ENCODE measurements around the gene RBM19.

RBM19 gene, protein sequence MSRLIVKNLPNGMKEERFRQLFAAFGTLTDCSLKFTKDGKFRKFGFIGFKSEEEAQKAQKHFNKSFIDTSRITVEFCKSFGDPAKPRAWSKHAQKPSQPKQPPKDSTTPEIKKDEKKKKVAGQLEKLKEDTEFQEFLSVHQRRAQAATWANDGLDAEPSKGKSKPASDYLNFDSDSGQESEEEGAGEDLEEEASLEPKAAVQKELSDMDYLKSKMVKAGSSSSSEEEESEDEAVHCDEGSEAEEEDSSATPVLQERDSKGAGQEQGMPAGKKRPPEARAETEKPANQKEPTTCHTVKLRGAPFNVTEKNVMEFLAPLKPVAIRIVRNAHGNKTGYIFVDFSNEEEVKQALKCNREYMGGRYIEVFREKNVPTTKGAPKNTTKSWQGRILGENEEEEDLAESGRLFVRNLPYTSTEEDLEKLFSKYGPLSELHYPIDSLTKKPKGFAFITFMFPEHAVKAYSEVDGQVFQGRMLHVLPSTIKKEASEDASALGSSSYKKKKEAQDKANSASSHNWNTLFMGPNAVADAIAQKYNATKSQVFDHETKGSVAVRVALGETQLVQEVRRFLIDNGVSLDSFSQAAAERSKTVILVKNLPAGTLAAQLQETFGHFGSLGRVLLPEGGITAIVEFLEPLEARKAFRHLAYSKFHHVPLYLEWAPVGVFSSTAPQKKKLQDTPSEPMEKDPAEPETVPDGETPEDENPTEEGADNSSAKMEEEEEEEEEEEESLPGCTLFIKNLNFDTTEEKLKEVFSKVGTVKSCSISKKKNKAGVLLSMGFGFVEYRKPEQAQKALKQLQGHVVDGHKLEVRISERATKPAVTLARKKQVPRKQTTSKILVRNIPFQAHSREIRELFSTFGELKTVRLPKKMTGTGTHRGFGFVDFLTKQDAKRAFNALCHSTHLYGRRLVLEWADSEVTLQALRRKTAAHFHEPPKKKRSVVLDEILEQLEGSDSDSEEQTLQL

DNA sequence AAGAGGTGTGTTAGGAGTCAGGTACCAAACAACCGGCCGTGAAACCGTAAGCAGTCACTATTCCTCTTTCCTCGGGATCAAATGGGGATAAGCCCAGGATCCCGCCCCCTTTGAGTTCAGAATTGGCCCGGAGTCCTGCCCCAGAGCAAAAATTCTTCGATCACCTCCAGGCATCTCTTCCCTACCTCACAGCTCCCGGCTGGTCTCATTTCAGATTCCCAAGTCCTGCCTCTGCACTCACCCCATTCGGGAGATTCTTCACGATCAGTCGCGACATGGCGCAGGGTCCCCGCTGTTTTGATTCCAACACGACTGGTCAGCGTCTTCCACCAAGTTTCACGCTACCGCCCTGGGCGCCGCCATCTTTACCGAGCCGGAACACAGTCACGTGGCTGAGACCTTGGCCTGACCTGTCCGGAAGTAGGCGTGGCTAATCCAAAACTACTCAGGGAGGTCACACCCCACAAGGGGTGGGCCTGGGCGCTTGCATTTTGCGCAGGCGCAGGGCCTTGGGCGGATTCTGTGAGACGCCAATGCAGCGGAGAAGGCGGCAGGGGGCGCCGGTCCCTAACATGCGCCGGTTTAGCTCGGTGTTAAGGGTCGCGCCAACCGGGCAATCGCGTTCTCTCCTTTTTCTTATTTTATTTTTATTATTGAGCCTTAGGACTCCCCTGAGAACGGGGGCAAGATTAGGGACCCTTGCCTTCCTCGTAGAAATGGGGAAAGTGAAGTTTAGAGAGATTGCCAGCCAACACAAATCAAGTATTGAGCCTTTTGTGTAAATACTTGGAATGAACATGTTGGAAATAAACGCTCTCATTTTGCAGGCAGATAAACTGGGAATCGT is at the start of gene RBM19:
Gene RBM19 (minus strand): TSS at position 375 of the 847 bp plus-strand sequence. CDS start 98 bp downstream, at position 277.
- peaks cover 33% of the 10 kb centered on the region for H3K36me3 ChIP-seq (ENCODE audit: insufficient read depth, insufficient read length, low read length)
- peak within 1 kb of the TSS; percentile 76 for H3K9ac ChIP-seq (ENCODE audit: insufficient read length, low read depth)
- H3K4me1 ChIP-seq (ENCODE audit: insufficient read depth, insufficient read length), result no peaks in the 10 kb centered on the region
- peak within 1 kb of the TSS; percentile 79 for H3K4me3 ChIP-seq (ENCODE audit: insufficient read length, low read depth)
- peaks cover 9% of the 10 kb centered on the region for H3K27me3 ChIP-seq (ENCODE audit: insufficient read depth, insufficient read length)
- TF ChIP-seq SUZ12 (IDR thresholded peaks at IDR 0.05; ENCODE audit: extremely low read depth, insufficient read depth, insufficient read length) (no peak), YY1 (IDR thresholded peaks at IDR 0.05; ENCODE audit: insufficient read depth, insufficient read length) (peak; percentile 96)
- H3K9me3 ChIP-seq (ENCODE audit: insufficient read depth, low read length), result no peaks in the 10 kb centered on the region
- peak; percentile 98 for DNase-seq (ENCODE audit: low read depth, low spot score)

DNA sequence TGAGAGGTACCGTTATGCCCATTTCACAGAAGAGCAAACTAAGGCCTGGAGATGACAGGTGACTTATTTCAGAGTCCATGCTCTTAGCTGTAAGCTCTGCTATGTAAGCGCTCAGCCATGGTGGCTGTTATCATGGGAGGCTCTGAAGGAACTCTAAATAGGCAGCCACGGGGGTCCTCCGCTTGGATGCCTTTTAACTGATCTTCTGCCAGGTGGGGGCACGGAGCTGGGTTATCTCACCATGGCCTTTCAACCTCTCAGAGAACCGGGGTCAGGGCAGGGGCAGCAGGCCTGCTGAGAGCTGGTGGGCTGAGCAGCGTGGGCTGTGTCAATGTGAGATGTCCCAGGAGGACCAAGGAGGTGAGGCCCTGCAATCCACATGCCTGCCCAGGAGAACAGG is 49.7 kb upstream of the RBM19 start:
- H3K9ac ChIP-seq (ENCODE audit: insufficient read length, low read depth), result no peak overlapping the region
- no peaks in the 10 kb centered on the region for H3K27me3 ChIP-seq (ENCODE audit: insufficient read depth, insufficient read length)
- H3K36me3 ChIP-seq (ENCODE audit: insufficient read depth, insufficient read length, low read length), result no peaks in the 10 kb centered on the region
- DNase-seq (ENCODE audit: low read depth, low spot score), result no peak
- H3K9me3 ChIP-seq (ENCODE audit: insufficient read depth, low read length), result no peaks in the 10 kb centered on the region
- no peaks in the 10 kb centered on the region for H3K4me1 ChIP-seq (ENCODE audit: insufficient read depth, insufficient read length)
- TF ChIP-seq ZNF274 (IDR thresholded peaks at IDR 0.05; ENCODE audit: low read depth, low read length), result no peak
- TF ChIP-seq YY1 (IDR thresholded peaks at IDR 0.05; ENCODE audit: insufficient read depth, insufficient read length), result no peak
- TF ChIP-seq SUZ12 (IDR thresholded peaks at IDR 0.05; ENCODE audit: extremely low read depth, insufficient read depth, insufficient read length), result no peak
- no peak overlapping the region for H3K4me3 ChIP-seq (ENCODE audit: insufficient read length, low read depth)

DNA sequence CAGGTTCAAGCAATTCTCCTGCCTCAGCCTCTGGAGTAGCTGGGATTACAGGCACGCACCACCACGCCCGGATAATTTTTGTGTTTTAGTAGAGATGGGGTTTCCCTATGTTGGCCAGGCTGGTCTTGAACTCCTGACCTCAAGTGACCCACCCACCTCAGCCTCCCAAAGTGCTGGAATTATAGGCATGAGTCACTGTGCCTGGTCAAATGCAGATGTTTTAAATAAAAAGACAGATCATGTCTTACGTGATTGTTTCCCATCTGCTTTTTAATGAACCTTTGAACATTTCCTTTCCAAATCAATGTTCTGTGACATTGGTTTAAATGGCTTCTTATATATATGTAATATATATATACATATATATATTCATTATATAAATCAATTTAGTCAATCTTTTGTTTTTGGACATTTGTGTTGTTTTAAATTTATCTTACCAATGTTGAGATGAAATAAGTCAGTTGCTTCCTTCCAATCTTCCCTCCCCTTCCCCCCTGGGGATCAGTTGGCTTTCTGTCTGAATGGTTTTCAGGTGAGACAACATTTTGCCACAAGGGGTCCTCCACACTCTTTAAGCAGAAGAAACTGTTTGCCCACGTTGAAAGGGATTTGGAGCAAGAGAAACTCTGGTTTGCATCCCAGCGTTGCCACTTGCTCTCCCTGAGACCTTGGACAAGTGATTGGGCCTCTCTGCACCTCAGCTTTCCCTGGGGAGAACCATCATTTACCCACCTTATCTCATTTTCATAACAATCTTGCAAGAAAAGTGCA is 47.6 kb upstream of the RBM19 start:
- H3K9ac ChIP-seq (ENCODE audit: insufficient read length, low read depth), result no peak overlapping the region
- H3K4me1 ChIP-seq (ENCODE audit: insufficient read depth, insufficient read length), result no peaks in the 10 kb centered on the region
- no peaks in the 10 kb centered on the region for H3K27me3 ChIP-seq (ENCODE audit: insufficient read depth, insufficient read length)
- no peaks in the 10 kb centered on the region for H3K36me3 ChIP-seq (ENCODE audit: insufficient read depth, insufficient read length, low read length)
- H3K4me3 ChIP-seq (ENCODE audit: insufficient read length, low read depth), result no peak overlapping the region
- H3K9me3 ChIP-seq (ENCODE audit: insufficient read depth, low read length), result no peaks in the 10 kb centered on the region
- peak; percentile 86 for DNase-seq (ENCODE audit: low read depth, low spot score)
- TF ChIP-seq YY1 (IDR thresholded peaks at IDR 0.05; ENCODE audit: insufficient read depth, insufficient read length), result no peak
- no peak for TF ChIP-seq SUZ12 (IDR thresholded peaks at IDR 0.05; ENCODE audit: extremely low read depth, insufficient read depth, insufficient read length)
- no peak for TF ChIP-seq ZNF274 (IDR thresholded peaks at IDR 0.05; ENCODE audit: low read depth, low read length)

DNA sequence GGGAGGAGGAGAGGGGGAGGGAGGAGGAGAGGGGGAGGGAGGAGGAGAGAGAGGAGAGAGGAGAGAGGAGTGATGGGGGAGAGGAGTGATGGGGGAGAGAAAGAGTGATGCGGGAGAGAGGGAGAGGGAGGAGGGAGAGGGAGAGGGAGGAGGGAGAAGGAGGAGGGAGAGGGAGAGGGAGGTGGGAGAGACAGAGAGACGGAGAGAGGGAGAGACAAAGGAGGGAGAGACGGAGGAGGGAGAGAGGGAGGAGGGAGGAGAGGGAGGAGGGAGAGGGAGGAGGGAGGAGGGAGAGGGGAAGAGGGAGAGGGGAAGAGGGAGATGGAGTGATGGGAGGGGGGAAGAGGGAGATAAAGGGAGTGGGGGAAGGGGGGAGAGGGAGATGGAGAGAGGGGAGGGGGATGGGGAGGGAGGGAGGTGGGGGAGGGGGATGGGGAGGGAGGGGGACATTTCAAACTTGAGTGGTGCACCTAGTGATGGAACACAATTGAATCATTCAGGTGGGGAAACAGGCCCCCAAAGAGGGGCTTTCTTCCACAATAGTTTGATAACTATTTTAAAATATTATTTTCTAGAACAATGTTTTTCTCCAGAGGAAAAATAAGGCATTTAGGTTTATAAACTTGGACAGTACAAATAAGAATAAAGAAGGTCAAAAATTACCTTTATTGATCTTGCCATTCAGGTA is 46.8 kb upstream of the RBM19 start:
- no peaks in the 10 kb centered on the region for H3K9me3 ChIP-seq (ENCODE audit: insufficient read depth, low read length)
- H3K9ac ChIP-seq (ENCODE audit: insufficient read length, low read depth), result no peak overlapping the region
- H3K27me3 ChIP-seq (ENCODE audit: insufficient read depth, insufficient read length), result no peaks in the 10 kb centered on the region
- H3K4me1 ChIP-seq (ENCODE audit: insufficient read depth, insufficient read length), result no peaks in the 10 kb centered on the region
- H3K36me3 ChIP-seq (ENCODE audit: insufficient read depth, insufficient read length, low read length), result no peaks in the 10 kb centered on the region
- no peak for DNase-seq (ENCODE audit: low read depth, low spot score)
- no peak overlapping the region for H3K4me3 ChIP-seq (ENCODE audit: insufficient read length, low read depth)
- TF ChIP-seq YY1 (IDR thresholded peaks at IDR 0.05; ENCODE audit: insufficient read depth, insufficient read length), result no peak
- no peak for TF ChIP-seq SUZ12 (IDR thresholded peaks at IDR 0.05; ENCODE audit: extremely low read depth, insufficient read depth, insufficient read length)

DNA sequence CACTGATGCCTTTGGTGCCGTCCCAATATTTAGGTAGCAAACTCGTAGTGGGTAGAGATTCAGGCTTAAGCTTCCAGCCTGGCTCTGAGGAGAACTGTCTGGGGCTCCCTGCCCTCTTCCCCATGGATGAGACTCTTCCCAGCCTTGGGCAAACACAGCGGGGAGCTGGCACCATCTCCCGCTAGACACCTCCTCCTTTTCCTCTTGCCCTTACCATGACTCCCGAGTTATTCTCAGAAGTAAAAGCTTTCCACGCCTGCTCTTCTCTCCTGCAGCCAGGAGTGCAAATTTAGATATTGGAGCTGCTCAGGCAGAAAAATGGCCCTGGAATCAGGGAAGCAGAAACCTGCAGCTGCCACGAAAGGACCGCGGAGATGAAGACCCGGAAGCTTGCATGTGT is 45.6 kb upstream of the RBM19 start:
- TF ChIP-seq ZNF274 (IDR thresholded peaks at IDR 0.05; ENCODE audit: low read depth, low read length), result no peak
- TF ChIP-seq SUZ12 (IDR thresholded peaks at IDR 0.05; ENCODE audit: extremely low read depth, insufficient read depth, insufficient read length), result no peak
- no peak for TF ChIP-seq YY1 (IDR thresholded peaks at IDR 0.05; ENCODE audit: insufficient read depth, insufficient read length)
- no peak overlapping the region for H3K9ac ChIP-seq (ENCODE audit: insufficient read length, low read depth)

More for the DNA sequence above, 45.6 kb upstream of the RBM19 start:
- H3K4me3 ChIP-seq (ENCODE audit: insufficient read length, low read depth), result no peak overlapping the region
- H3K9me3 ChIP-seq (ENCODE audit: insufficient read depth, low read length), result no peaks in the 10 kb centered on the region
- no peak for DNase-seq (ENCODE audit: low read depth, low spot score)
- no peaks in the 10 kb centered on the region for H3K27me3 ChIP-seq (ENCODE audit: insufficient read depth, insufficient read length)
- H3K36me3 ChIP-seq (ENCODE audit: insufficient read depth, insufficient read length, low read length), result no peaks in the 10 kb centered on the region
- no peaks in the 10 kb centered on the region for H3K4me1 ChIP-seq (ENCODE audit: insufficient read depth, insufficient read length)

Data from NT2/D1 (cell line).